Measurements from ENCODE around the gene HLTF.

Gene HLTF

DNA sequence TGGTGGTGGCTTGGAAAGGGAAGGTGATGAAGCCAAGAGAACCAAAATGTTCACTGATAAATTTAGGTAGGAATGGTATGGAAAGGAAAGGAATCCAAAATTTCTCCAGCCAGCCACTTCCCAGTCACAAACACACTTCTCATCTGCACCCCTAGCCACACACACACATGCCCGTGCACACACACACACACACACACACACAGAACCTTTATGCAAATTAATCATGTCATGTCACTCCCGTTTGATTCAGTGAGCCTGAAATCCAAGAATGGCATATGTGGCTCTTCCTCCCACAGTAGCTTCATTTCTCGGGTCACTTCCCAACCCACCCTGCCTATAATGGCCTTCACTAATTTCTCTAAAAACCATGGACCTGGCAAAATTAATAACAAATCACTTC lies 3.1 kb upstream of the HLTF start:
- H3K4me3 ChIP-seq (ENCODE audit: low read depth, low read length): no peak overlapping the region
- TF ChIP-seq, protein P1, sequence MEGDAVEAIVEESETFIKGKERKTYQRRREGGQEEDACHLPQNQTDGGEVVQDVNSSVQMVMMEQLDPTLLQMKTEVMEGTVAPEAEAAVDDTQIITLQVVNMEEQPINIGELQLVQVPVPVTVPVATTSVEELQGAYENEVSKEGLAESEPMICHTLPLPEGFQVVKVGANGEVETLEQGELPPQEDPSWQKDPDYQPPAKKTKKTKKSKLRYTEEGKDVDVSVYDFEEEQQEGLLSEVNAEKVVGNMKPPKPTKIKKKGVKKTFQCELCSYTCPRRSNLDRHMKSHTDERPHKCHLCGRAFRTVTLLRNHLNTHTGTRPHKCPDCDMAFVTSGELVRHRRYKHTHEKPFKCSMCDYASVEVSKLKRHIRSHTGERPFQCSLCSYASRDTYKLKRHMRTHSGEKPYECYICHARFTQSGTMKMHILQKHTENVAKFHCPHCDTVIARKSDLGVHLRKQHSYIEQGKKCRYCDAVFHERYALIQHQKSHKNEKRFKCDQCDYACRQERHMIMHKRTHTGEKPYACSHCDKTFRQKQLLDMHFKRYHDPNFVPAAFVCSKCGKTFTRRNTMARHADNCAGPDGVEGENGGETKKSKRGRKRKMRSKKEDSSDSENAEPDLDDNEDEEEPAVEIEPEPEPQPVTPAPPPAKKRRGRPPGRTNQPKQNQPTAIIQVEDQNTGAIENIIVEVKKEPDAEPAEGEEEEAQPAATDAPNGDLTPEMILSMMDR (IDR thresholded peaks at IDR 0.05; ENCODE audit: low read depth, low read length): no peak
- no peak for DNase-seq (ENCODE audit: low read depth, low spot score)
- in situ Hi-C loops (cut with HindIII; ENCODE audit: low sequenced_read_pairs): no loop called here

DNA sequence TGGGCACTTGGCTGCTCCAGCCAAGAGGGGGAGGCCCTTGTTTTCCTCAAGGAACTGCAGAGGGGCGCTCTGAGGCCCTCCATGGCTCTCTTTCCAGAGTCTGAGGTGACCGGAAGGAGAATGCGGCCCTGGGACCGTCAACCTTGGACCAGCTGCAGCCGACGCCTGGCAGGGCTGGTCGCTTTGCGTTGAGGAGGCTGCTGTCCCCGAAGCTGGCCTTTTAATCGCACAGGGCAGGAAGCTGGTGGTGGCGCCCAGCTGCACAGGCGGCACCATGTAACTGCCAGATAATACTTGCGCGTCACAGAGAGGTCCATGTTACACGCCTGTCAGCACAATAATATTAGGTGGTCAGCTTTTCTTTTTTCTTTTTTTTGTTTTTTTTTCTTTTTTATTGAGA lies 875 bp upstream of the HLTF start:
- TF ChIP-seq, protein P1 (IDR thresholded peaks at IDR 0.05; ENCODE audit: low read depth, low read length): no peak
- H3K4me3 ChIP-seq (ENCODE audit: low read depth, low read length): no peak overlapping the region
- no peak for DNase-seq (ENCODE audit: low read depth, low spot score)
- in situ Hi-C loops (cut with HindIII; ENCODE audit: low sequenced_read_pairs): no loop called here

DNA sequence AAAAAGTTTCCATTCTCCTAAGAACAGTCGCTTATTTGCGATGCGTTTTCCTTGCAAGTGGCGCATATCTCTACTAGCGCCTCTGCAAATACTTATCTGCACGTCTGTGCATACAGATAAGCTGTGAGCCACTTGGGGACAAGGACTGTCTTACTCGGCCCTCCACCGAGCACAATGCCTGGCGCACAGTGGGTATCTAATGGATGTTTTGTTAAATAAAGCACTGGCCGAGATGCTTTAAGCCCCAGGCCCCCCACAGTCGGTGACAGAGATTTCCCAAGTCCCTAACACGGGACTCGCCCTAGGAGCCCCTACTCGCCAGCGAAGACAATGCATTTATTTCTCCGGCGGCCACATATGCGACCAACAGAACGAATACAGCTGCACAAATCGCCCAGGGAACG lies 503 bp downstream of the HLTF start:
- TF ChIP-seq, protein P1 (IDR thresholded peaks at IDR 0.05; ENCODE audit: low read depth, low read length): no peak
- H3K4me3 ChIP-seq (ENCODE audit: low read depth, low read length): peak overlapping the region; percentile 94
- DNase-seq (ENCODE audit: low read depth, low spot score): peak; percentile 53
- in situ Hi-C loops (cut with HindIII; ENCODE audit: low sequenced_read_pairs): no loop called here

DNA sequence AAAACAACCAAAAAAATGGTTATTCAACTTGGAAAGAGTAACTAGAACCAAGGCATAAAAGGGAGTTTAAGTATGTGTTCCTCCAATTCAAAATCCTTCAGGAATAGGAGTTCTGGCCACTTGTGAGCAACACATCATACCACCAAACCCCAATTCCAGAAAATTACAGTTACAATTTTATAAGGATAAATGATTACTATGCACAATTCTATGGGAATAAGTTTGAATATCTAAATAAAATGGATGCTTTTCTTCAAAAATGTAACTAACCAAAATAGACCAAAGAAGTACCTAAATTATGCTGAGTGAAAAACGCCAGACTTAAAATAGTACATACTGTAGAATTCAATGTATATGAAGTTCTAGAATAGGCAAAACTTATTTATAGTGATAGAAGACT lies 4.6 kb downstream of the HLTF start:
- H3K4me3 ChIP-seq (ENCODE audit: low read depth, low read length): no peak overlapping the region
- in situ Hi-C loops (cut with HindIII; ENCODE audit: low sequenced_read_pairs): no loop called here
- TF ChIP-seq, protein P1 (IDR thresholded peaks at IDR 0.05; ENCODE audit: low read depth, low read length): no peak
- DNase-seq (ENCODE audit: low read depth, low spot score): no peak

DNA sequence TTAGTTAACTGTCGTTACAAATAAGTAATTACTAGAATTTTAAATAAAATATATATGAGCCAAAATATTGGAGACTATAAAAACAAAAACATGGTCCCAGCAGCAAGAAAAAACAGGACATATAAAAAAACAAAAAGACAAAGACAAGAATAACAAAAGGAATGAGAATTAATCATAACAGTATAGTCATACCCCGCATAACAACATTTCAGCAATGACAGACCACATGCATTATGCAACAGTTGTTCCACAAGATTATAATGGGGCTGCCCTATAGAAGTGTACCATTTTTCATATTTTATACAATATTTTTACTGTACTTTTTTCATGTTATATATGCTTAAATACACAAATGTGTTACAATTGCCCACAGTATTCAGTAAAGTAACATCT lies 5.6 kb downstream of the HLTF start:
- TF ChIP-seq, protein P1 (IDR thresholded peaks at IDR 0.05; ENCODE audit: low read depth, low read length): no peak
- H3K4me3 ChIP-seq (ENCODE audit: low read depth, low read length): no peak overlapping the region
- DNase-seq (ENCODE audit: low read depth, low spot score): peak; percentile 17
- in situ Hi-C loops (cut with HindIII; ENCODE audit: low sequenced_read_pairs): no loop called here

DNA sequence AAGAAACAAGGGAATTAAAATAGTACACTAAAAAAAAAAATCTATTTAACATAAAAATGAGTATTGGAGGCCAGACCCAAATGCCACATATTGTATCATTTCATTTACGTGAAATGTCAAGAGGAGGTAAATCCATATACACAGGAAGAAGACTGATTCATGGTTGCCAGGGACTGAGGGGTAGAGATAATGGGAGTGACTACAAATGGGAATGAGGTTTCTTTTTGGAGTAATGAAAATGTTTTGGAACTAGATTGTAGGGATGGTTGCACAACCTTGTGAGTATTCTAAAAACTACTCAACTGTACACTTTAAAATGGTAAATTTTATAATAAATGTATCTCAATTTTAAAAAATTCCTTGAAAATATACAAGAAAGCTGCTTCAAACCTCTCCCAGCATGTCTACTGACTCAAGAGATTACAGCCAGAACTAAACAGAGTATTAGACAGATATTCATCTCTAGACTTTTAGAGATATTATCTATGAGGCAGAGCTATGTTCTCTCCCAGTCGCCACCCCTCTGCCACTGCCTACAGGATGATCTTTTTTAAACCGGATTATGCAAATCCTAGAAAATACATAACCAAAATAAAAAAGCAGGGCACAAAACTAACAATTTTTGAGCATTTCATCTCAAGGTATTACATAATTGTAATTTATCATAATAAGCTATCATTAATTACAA lies 6.2 kb downstream of the HLTF start:
- no peak overlapping the region for H3K4me3 ChIP-seq (ENCODE audit: low read depth, low read length)
- DNase-seq (ENCODE audit: low read depth, low spot score): no peak
- TF ChIP-seq, protein P1 (IDR thresholded peaks at IDR 0.05; ENCODE audit: low read depth, low read length): no peak
- in situ Hi-C loops (cut with HindIII; ENCODE audit: low sequenced_read_pairs): no loop called here

Measured in astrocyte of the spinal cord (primary cell).